ENCODE results near the gene PCID2. TPM values are rescaled to one million over a fixed set of nuclear protein-coding genes. Genes with fewer than 3 reads are reported as not detected.

Gene PCID2
- total RNA-seq, 1 donor from 2014 or later, result 53.6 TPM

DNA sequence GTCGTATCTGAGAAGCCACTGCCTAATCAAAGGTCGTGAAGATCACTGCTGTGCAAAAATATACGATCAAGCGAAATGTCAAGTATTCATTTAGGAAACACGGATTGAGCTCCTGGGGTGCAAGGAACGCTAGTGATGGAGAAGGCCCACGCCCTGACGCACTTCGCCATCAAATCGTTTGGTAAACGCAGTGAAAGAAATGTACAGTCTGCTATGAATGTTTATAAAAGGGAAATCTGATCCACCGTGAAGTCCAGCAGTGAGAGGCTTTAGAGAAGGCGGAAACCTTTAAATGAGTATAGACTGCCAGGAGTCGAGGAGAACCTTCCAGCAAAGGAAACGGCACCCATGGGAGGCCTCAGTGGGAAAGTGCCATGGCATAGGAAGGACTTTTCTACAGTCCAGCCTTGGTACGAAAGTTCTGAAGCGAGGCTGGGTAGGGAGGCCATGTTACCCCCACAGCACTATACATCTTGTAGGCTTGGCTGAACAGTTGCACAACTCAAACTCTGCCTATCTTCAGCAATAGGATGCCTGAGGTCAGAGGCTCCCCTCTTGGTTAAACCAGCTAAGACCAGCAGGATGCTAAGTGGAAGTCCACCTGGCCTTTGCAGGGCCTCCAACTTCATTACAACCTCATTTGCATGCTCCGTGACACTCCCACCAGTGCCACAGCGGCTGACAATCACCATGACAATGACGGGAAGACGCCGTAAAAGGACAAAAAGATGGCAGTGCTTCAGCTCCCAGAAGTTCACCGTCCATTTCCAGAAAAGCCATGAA is 20.4 kb downstream of the PCID2 start:
- DNase-seq (ENCODE audit: low read depth in 2 of 2), result no peak

GRCh38 chr13:113187263-113187669 is 21.2 kb downstream of the PCID2 start:
- peak; percentile 98 to 99 for DNase-seq (ENCODE audit: low read depth in 2 of 2)

DNA sequence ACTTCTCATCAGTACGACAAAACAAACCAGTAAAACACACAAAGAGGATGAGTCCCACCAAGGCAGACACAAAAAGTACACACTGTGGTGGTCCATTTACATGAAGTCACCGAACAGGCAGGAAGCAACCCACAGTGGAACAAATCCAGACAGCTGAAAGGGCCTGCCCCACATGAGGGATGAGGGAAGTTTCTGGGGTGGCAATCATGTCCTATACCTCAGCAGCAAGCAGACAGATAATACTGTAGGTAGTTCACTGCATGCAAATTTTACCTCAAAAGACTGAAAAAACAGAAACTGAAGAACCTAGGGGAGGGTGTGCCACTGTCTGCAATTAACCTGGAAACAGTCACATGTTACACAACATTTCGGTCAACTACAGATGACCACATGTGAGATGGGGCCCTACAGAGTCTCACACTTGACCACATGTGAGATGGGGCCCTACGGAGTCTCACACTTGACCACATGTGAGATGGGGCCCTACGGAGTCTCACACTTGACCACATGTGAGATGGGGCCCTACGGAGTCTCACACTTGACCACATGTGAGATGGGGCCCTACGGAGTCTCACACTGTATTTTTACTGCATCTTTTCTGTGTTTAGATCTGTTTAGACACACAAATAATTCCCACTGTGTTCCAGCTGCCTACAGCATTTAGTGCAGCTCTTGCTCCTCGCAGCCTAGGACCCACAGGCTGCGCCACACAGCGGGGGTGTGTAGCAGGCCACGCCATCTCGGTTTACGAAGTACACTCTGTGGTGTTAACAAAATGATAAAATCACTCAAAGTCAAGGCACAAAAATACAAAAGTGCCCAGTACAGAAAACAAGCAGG is 22.2 kb downstream of the PCID2 start:
- DNase-seq (ENCODE audit: low read depth in 2 of 2), result peak in 1 of 2 donors; percentile 52

- DNase-seq (ENCODE audit: low read depth in 2 of 2), result peak; percentile 10 to 38
Observed at GRCh38 chr13:113184568-113185440, 23.7 kb downstream of the PCID2 start.

GRCh38 chr13:113183450-113184129 is 24.9 kb downstream of the PCID2 start:
- DNase-seq (ENCODE audit: low read depth in 2 of 2), result peak; percentile 14 to 48

- DNase-seq (ENCODE audit: low read depth in 2 of 2), result no peak
Observed at GRCh38 chr13:113182046-113182445, 26.4 kb downstream of the PCID2 start.

DNA sequence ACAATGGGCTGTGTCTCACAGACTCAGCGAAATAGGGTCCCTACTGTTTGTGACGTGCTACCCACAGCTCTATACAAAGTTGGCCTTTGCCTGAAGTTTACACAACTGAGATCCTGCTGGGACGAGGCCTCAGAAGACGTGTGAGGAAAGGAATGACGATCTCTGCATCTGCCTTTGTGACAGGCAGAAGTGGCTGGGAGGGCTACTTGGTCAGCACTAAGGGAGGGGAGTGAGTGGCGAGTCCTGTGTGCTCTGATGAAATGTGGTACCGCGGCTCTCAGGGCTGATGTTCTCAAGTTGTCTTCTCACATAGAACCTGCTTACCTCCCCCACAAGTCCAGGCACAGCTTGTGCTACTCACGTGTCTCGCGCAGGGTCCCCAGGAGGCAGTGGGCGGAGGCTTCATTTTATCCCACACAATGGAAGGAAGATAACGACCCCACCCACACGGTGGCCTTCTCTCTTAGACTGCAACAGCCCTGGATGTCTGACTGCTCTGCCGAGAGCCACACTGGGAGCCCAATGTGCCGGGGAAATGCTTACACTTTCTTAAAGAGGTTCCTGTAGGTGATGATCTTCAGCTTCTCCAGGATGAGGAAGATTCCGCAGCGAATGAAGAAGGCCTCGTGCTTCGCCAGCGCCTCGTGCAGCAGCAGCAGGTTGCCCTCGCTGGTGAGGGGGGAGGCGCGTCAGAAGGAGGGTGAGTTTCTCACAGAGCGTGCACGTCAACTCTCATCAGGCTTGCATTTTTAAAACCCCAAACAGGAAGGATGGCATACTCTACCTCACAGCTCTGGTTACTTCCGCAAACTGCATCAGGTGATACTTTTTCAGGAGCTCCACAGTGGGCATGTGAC is 28.9 kb downstream of the PCID2 start:
- peak in 1 of 2 donors; percentile 75 for DNase-seq (ENCODE audit: low read depth in 2 of 2)

GRCh38 chr13:113178896-113179167 is 29.6 kb downstream of the PCID2 start:
- DNase-seq (ENCODE audit: low read depth in 2 of 2), result peak in 1 of 2 donors; percentile 19

- DNase-seq (ENCODE audit: low read depth in 2 of 2), result peak in 1 of 2 donors; percentile 86
Observed at GRCh38 chr13:113178070-113178895, 30.2 kb downstream of the PCID2 start.

GRCh38 chr13:113176822-113177221 is 31.6 kb downstream of the PCID2 start:
- no peak for DNase-seq (ENCODE audit: low read depth in 2 of 2)

GRCh38 chr13:113176280-113176679 is 32.2 kb downstream of the PCID2 start:
- no peak for DNase-seq (ENCODE audit: low read depth in 2 of 2)

- no peak for DNase-seq (ENCODE audit: low read depth in 2 of 2)
Observed at GRCh38 chr13:113172419-113172926, 36.0 kb downstream of the PCID2 start.

GRCh38 chr13:113171250-113172125 is 37.0 kb downstream of the PCID2 start:
- no peak for DNase-seq (ENCODE audit: low read depth in 2 of 2)

- peak; percentile 82 to 88 for DNase-seq (ENCODE audit: low read depth in 2 of 2)
Observed at GRCh38 chr13:113170511-113170910, 38.0 kb downstream of the PCID2 start.

GRCh38 chr13:113169277-113170272 is 38.9 kb downstream of the PCID2 start:
- peak; percentile 28 to 57 for DNase-seq (ENCODE audit: low read depth in 2 of 2)

- no peak for DNase-seq (ENCODE audit: low read depth in 2 of 2)
Observed at GRCh38 chr13:113168211-113168610, 40.3 kb downstream of the PCID2 start.

- no peak for DNase-seq (ENCODE audit: low read depth in 2 of 2)
Observed at GRCh38 chr13:113167575-113167974, 40.9 kb downstream of the PCID2 start.
